ENCODE measurements around the gene SETD3. TPM values are rescaled to one million over a fixed set of nuclear protein-coding genes. Genes with fewer than 3 reads are reported as not detected.

SETD3 gene
- total and polyA plus RNA-seq, 2 experiments from 2014 or later, result 40.7 to 68.0 TPM

DNA sequence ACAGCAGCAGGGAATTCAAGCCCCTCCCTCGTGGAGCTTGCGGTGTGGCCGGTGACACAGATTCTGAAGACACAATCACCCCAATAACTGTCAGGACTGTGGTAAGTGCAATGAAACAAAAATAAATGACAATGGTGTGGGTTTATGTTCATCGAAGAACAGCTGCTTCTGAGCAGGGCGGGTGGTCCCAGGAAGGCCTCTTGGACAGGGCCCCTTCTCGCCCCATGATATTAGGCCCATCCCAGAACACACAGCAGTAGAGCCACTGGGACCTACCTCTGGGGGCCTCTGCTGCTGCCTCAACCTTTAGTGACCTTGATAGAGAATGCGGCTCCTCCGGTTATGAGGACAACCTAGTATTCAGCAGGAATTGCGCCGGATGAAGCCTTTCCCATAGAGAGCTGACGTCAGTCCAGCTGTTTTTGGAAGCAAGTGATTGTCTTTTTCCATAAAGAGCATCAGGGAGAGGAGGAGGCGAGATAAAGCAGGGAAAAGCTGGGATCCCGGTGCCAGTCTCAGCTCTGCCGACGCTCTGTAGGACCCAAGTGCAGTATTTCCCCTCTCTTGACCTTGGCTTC lies 124.5 kb downstream of the SETD3 start:
- Histone ChIP-seq H3K27me3 (ENCODE audit: insufficient read depth) (no peaks in the 10 kb centered on the region), H3F3A (replicated peaks; ENCODE audit: low read depth) (no peaks in the 10 kb centered on the region), H3K79me2 (replicated peaks; ENCODE audit: insufficient read depth) (no peaks in the 10 kb centered on the region), H3K9me2 (ENCODE audit: insufficient read depth) (no peaks in the 10 kb centered on the region), H3K36me3 (ENCODE audit: insufficient read depth) (no peaks in the 10 kb centered on the region), H3K4me1 (ENCODE audit: insufficient read depth) (no peaks in the 10 kb centered on the region), H4K20me1 (replicated peaks; ENCODE audit: insufficient read depth) (no peaks in the 10 kb centered on the region), H2AFZ (no peak overlapping the region), H3K27ac (ENCODE audit: low read depth) (no peak overlapping the region), H3K4me3 (no peak overlapping the region), H3K4me2 (no peak overlapping the region)
- Mint-ChIP-seq H3K4me3 (no peak overlapping the region), H3K27me3 (ENCODE audit: insufficient read depth, low read depth, poor library complexity) (peaks cover 11% of the 10 kb centered on the region), H3K9me3 (no peaks in the 10 kb centered on the region), H3K36me3 (ENCODE audit: low read depth) (no peaks in the 10 kb centered on the region), H3K27ac (no peak overlapping the region), H3K4me1 (peaks cover 4% of the 10 kb centered on the region; the same call in 1 of the 3 replicates)
- TF ChIP-seq ZNF114 (CRISPR knock-in tag; IDR thresholded peaks at IDR 0.05) (no peak), EZH2phosphoT487 (IDR thresholded peaks at IDR 0.05; ENCODE audit: unreplicated experiment) (no peak), EZH2 (IDR thresholded peaks at IDR 0.05; ENCODE audit: low read depth, unreplicated experiment) (no peak), STAT1 (IDR thresholded peaks at IDR 0.05; ENCODE audit: unreplicated experiment) (no peak), CREB1 (CRISPR knock-in tag; IDR thresholded peaks at IDR 0.05; ENCODE audit: low read depth) (no peak), JUNB (IDR thresholded peaks at IDR 0.05; ENCODE audit: unreplicated experiment) (no peak), ZNF331 (CRISPR knock-in tag; IDR thresholded peaks at IDR 0.05; ENCODE audit: low read depth) (no peak), POLR2AphosphoS5 (IDR thresholded peaks at IDR 0.05; ENCODE audit: low read depth) (no peak), NANOG (IDR thresholded peaks at IDR 0.05; ENCODE audit: borderline replicate concordance) (no peak)
- TF ChIP-seq, protein P1, sequence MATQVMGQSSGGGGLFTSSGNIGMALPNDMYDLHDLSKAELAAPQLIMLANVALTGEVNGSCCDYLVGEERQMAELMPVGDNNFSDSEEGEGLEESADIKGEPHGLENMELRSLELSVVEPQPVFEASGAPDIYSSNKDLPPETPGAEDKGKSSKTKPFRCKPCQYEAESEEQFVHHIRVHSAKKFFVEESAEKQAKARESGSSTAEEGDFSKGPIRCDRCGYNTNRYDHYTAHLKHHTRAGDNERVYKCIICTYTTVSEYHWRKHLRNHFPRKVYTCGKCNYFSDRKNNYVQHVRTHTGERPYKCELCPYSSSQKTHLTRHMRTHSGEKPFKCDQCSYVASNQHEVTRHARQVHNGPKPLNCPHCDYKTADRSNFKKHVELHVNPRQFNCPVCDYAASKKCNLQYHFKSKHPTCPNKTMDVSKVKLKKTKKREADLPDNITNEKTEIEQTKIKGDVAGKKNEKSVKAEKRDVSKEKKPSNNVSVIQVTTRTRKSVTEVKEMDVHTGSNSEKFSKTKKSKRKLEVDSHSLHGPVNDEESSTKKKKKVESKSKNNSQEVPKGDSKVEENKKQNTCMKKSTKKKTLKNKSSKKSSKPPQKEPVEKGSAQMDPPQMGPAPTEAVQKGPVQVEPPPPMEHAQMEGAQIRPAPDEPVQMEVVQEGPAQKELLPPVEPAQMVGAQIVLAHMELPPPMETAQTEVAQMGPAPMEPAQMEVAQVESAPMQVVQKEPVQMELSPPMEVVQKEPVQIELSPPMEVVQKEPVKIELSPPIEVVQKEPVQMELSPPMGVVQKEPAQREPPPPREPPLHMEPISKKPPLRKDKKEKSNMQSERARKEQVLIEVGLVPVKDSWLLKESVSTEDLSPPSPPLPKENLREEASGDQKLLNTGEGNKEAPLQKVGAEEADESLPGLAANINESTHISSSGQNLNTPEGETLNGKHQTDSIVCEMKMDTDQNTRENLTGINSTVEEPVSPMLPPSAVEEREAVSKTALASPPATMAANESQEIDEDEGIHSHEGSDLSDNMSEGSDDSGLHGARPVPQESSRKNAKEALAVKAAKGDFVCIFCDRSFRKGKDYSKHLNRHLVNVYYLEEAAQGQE (IDR thresholded peaks at IDR 0.05; ENCODE audit: unreplicated experiment), result no peak
- TF ChIP-seq, protein P2, sequence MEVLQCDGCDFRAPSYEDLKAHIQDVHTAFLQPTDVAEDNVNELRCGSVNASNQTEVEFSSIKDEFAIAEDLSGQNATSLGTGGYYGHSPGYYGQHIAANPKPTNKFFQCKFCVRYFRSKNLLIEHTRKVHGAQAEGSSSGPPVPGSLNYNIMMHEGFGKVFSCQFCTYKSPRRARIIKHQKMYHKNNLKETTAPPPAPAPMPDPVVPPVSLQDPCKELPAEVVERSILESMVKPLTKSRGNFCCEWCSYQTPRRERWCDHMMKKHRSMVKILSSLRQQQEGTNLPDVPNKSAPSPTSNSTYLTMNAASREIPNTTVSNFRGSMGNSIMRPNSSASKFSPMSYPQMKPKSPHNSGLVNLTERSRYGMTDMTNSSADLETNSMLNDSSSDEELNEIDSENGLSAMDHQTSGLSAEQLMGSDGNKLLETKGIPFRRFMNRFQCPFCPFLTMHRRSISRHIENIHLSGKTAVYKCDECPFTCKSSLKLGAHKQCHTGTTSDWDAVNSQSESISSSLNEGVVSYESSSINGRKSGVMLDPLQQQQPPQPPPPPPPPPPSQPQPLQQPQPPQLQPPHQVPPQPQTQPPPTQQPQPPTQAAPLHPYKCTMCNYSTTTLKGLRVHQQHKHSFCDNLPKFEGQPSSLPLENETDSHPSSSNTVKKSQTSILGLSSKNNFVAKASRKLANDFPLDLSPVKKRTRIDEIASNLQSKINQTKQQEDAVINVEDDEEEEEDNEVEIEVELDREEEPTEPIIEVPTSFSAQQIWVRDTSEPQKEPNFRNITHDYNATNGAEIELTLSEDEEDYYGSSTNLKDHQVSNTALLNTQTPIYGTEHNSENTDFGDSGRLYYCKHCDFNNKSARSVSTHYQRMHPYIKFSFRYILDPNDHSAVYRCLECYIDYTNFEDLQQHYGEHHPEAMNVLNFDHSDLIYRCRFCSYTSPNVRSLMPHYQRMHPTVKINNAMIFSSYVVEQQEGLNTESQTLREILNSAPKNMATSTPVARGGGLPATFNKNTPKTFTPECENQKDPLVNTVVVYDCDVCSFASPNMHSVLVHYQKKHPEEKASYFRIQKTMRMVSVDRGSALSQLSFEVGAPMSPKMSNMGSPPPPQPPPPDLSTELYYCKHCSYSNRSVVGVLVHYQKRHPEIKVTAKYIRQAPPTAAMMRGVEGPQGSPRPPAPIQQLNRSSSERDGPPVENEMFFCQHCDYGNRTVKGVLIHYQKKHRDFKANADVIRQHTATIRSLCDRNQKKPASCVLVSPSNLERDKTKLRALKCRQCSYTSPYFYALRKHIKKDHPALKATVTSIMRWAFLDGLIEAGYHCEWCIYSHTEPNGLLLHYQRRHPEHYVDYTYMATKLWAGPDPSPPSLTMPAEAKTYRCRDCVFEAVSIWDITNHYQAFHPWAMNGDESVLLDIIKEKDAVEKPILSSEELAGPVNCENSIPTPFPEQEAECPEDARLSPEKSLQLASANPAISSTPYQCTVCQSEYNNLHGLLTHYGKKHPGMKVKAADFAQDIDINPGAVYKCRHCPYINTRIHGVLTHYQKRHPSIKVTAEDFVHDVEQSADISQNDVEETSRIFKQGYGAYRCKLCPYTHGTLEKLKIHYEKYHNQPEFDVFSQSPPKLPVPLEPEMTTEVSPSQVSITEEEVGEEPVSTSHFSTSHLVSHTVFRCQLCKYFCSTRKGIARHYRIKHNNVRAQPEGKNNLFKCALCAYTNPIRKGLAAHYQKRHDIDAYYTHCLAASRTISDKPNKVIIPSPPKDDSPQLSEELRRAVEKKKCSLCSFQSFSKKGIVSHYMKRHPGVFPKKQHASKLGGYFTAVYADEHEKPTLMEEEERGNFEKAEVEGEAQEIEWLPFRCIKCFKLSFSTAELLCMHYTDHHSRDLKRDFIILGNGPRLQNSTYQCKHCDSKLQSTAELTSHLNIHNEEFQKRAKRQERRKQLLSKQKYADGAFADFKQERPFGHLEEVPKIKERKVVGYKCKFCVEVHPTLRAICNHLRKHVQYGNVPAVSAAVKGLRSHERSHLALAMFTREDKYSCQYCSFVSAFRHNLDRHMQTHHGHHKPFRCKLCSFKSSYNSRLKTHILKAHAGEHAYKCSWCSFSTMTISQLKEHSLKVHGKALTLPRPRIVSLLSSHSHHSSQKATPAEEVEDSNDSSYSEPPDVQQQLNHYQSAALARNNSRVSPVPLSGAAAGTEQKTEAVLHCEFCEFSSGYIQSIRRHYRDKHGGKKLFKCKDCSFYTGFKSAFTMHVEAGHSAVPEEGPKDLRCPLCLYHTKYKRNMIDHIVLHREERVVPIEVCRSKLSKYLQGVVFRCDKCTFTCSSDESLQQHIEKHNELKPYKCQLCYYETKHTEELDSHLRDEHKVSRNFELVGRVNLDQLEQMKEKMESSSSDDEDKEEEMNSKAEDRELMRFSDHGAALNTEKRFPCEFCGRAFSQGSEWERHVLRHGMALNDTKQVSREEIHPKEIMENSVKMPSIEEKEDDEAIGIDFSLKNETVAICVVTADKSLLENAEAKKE (CRISPR knock-in tag; IDR thresholded peaks at IDR 0.05), result no peak
- TF ChIP-seq, protein P3, sequence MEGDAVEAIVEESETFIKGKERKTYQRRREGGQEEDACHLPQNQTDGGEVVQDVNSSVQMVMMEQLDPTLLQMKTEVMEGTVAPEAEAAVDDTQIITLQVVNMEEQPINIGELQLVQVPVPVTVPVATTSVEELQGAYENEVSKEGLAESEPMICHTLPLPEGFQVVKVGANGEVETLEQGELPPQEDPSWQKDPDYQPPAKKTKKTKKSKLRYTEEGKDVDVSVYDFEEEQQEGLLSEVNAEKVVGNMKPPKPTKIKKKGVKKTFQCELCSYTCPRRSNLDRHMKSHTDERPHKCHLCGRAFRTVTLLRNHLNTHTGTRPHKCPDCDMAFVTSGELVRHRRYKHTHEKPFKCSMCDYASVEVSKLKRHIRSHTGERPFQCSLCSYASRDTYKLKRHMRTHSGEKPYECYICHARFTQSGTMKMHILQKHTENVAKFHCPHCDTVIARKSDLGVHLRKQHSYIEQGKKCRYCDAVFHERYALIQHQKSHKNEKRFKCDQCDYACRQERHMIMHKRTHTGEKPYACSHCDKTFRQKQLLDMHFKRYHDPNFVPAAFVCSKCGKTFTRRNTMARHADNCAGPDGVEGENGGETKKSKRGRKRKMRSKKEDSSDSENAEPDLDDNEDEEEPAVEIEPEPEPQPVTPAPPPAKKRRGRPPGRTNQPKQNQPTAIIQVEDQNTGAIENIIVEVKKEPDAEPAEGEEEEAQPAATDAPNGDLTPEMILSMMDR (conservative IDR thresholded peaks at IDR 0.05; ENCODE audit: low read depth in 2 of 2), result no peak
- TF ChIP-seq, protein P4, sequence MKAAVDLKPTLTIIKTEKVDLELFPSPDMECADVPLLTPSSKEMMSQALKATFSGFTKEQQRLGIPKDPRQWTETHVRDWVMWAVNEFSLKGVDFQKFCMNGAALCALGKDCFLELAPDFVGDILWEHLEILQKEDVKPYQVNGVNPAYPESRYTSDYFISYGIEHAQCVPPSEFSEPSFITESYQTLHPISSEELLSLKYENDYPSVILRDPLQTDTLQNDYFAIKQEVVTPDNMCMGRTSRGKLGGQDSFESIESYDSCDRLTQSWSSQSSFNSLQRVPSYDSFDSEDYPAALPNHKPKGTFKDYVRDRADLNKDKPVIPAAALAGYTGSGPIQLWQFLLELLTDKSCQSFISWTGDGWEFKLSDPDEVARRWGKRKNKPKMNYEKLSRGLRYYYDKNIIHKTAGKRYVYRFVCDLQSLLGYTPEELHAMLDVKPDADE (IDR thresholded peaks at IDR 0.05), result no peak
- DNase-seq (ENCODE audit: low spot score), result no peak
- ATAC-seq, result no peak
